K562 (cell line): ENCODE measurements around the gene ZFP62. TPM values are rescaled to one million over a fixed set of nuclear protein-coding genes. Genes with fewer than 3 reads are reported as not detected.
A peak's percentile ranks its signal among the peaks of the same experiment; 100 is the strongest.

Experiments used
- CEBPB ChIP-seq: fragments of 450-650 bp; IDR thresholded peaks from 2 replicates; pipeline ENCODE4 v1.6.1; 2016; ENCODE audit warnings: missing genetic modification characterization, missing compliant biosample characterization
- CHD1 ChIP-seq: fragments of 200-600 bp; sonication (generic); IDR thresholded peaks from one replicate; pipeline ENCODE4 v1.6.1; 2012; ENCODE audit warnings: mild to moderate bottlenecking, moderate library complexity, low read length, inconsistent platforms
- CREM ChIP-seq: IDR thresholded peaks from 2 replicates; pipeline ENCODE4 v1.6.1; 2014; ENCODE audit warnings: antibody characterized with exemption, low read depth
- FIP1L1 ChIP-seq: fragments of 200-400 bp; formaldehyde crosslinking; IDR thresholded peaks from 2 replicates; pipeline ENCODE4 v1.6.1; 2018; ENCODE audit warnings: mild to moderate bottlenecking, low read depth, low read length; ENCODE audit not compliant: poor library complexity, severe bottlenecking
- HDAC6 ChIP-seq: IDR thresholded peaks from 2 replicates; pipeline ENCODE4 v1.6.1; 2012; ENCODE audit warnings: low read depth, mild to moderate bottlenecking, control low read depth, inconsistent platforms, low read length, moderate library complexity
- HDAC8 ChIP-seq: fragments of 450-650 bp; IDR thresholded peaks from 2 replicates; pipeline ENCODE4 v1.6.1; 2016; ENCODE audit warnings: mild to moderate bottlenecking, missing genetic modification characterization, moderate library complexity, missing compliant biosample characterization
- ILF3 ChIP-seq: fragments of 450-650 bp; IDR thresholded peaks from 2 replicates; pipeline ENCODE4 v1.6.1; 2018; ENCODE audit warnings: antibody characterized with exemption, mild to moderate bottlenecking, moderate library complexity, borderline replicate concordance
- KLF1 ChIP-seq: fragments of 450-650 bp; IDR thresholded peaks from 2 replicates; pipeline ENCODE4 v1.6.1; 2016; ENCODE audit warnings: missing genetic modification characterization, missing compliant biosample characterization
- LEF1 ChIP-seq: fragments of 450-650 bp; IDR thresholded peaks from 2 replicates; pipeline ENCODE4 v1.6.1; 2016; ENCODE audit warnings: mild to moderate bottlenecking
- MBD2 ChIP-seq: sonication (generic); IDR thresholded peaks from 2 replicates; pipeline ENCODE4 v1.6.1; 2016; ENCODE audit warnings: low read depth, borderline replicate concordance
- MXI1 ChIP-seq: IDR thresholded peaks from 2 replicates; pipeline ENCODE4 v1.6.1; 2011; ENCODE audit warnings: low read depth, mild to moderate bottlenecking, improper control_type of control experiment, low read length
- NR3C1 ChIP-seq: sonication (generic); formaldehyde crosslinking; IDR thresholded peaks from 2 replicates; pipeline ENCODE4 v1.8.1; 2022; ENCODE audit warnings: missing genetic modification reagents
- POU5F1 ChIP-seq: fragments of 150-350 bp; IDR thresholded peaks from 2 replicates; pipeline ENCODE4 v1.6.1; 2014; ENCODE audit warnings: borderline replicate concordance, low read length, low read depth, mild to moderate bottlenecking; ENCODE audit not compliant: partially characterized antibody
- RAD21 ChIP-seq, 2 experiments: fragments of 250-450 bp in 1 of 2; fragments of 450-650 bp in 1 of 2; sonication (Bioruptor Pico) in 1 of 2; formaldehyde crosslinking in 1 of 2; IDR thresholded peaks in 1 of 2; conservative IDR thresholded peaks in 1 of 2; 2 replicates each; pipeline versions ENCODE4 v1.4.0 to v1.8.0; 2020 to 2022; ENCODE audit warnings: mild to moderate bottlenecking in 2 of 2, moderate library complexity in 1 of 2
- SMAD4 ChIP-seq: fragments of 250-450 bp; sonication (Bioruptor Pico); conservative IDR thresholded peaks from 2 replicates; pipeline ENCODE4 v1.8.0; 2021; ENCODE audit warnings: inconsistent platforms, mild to moderate bottlenecking, moderate library complexity
- SMARCE1 ChIP-seq: fragments of 450-650 bp; IDR thresholded peaks from 2 replicates; pipeline ENCODE4 v1.7.1; 2016; ENCODE audit warnings: mild to moderate bottlenecking
- SREBF2 ChIP-seq: sonication (generic); formaldehyde crosslinking; IDR thresholded peaks from 2 replicates; pipeline ENCODE4 v1.4.0; 2020; ENCODE audit warnings: mild to moderate bottlenecking, missing genetic modification reagents
- TAF1 ChIP-seq: IDR thresholded peaks from 2 replicates; pipeline ENCODE4 v1.6.1; 2011; ENCODE audit warnings: mild to moderate bottlenecking, low read length, moderate library complexity; ENCODE audit not compliant: insufficient read depth, control insufficient read depth, severe bottlenecking; ENCODE audit errors: extremely low read depth
- TEAD1 ChIP-seq, 2 experiments: fragments of 450-650 bp in 1 of 2; sonication (generic) in 1 of 2; formaldehyde crosslinking; IDR thresholded peaks; 2 replicates each; pipeline versions ENCODE4 v1.4.0 to v1.8.0; 2020 to 2022; ENCODE audit warnings: mild to moderate bottlenecking in 2 of 2, missing genetic modification reagents in 1 of 2
- ZBTB17 ChIP-seq: fragments of 450-650 bp; formaldehyde crosslinking; IDR thresholded peaks from 2 replicates; pipeline ENCODE4 v1.4.0; 2020; ENCODE audit warnings: mild to moderate bottlenecking
- ZFX ChIP-seq: sonication (generic); formaldehyde crosslinking; IDR thresholded peaks from 2 replicates; pipeline ENCODE4 v1.8.0; 2022; ENCODE audit warnings: mild to moderate bottlenecking, missing genetic modification reagents, moderate library complexity
- polyA plus RNA-seq, 8 experiments: library from polyadenylated mRNA; depleted of rRNA in 4 of 8; stranded (reverse) in 5 of 8; unstranded in 3 of 8; fragments of >200 nt; fragmentation: Nextera tagmentation in 2 of 8; fragmentation: Illumina TruSeq in 1 of 8; extraction: Ambion mirVana in 2 of 8; extraction: Trizol in 1 of 8; gene quantifications; 2 replicates each; pipeline versions ENCODE4 v1.2.1 to v1.2.3, GENCODE V29; 2011 to 2014; ENCODE audit warnings: inconsistent platforms in 1 of 8, missing spikeins in 1 of 8
- total RNA-seq, 7 experiments: library from RNA; depleted of rRNA in 6 of 7; stranded (reverse); fragments of >200 nt in 6 of 7; fragmentation: Illumina TruSeq in 2 of 7; extraction: Trizol in 2 of 7; gene quantifications; 2 replicates each; pipeline versions ENCODE4 v1.2.1 to v1.2.3, GENCODE V29; 2011 to 2021; ENCODE audit warnings: low replicate concordance in 1 of 7
- TF ChIP-seq, protein P1 (sequence below): fragments of 250-450 bp; sonication (Bioruptor Pico); IDR thresholded peaks from 2 replicates; pipeline ENCODE4 v1.5.0; 2021; ENCODE audit warnings: mild to moderate bottlenecking, moderate library complexity
- TF ChIP-seq, protein P2 (sequence below), 2 experiments: IDR thresholded peaks; 2 replicates each; pipeline ENCODE4 v1.6.1; 2011; ENCODE audit warnings: borderline replicate concordance in 1 of 2, control low read depth in 1 of 2, low read depth in 1 of 2, low read length in 1 of 2, mild to moderate bottlenecking in 1 of 2, mixed read lengths in 1 of 2, moderate library complexity in 1 of 2; ENCODE audit not compliant: insufficient read depth in 1 of 2, insufficient read length in 1 of 2, poor library complexity in 1 of 2, severe bottlenecking in 1 of 2; ENCODE audit errors: extremely low read depth in 1 of 2

Gene ZFP62
- total and polyA plus RNA-seq, 9 of the 15 experiments (the other 6 are each of a cell fraction or from before 2014, with no cell fraction given), result 12.2 to 37.5 (median 25.0) TPM

DNA sequence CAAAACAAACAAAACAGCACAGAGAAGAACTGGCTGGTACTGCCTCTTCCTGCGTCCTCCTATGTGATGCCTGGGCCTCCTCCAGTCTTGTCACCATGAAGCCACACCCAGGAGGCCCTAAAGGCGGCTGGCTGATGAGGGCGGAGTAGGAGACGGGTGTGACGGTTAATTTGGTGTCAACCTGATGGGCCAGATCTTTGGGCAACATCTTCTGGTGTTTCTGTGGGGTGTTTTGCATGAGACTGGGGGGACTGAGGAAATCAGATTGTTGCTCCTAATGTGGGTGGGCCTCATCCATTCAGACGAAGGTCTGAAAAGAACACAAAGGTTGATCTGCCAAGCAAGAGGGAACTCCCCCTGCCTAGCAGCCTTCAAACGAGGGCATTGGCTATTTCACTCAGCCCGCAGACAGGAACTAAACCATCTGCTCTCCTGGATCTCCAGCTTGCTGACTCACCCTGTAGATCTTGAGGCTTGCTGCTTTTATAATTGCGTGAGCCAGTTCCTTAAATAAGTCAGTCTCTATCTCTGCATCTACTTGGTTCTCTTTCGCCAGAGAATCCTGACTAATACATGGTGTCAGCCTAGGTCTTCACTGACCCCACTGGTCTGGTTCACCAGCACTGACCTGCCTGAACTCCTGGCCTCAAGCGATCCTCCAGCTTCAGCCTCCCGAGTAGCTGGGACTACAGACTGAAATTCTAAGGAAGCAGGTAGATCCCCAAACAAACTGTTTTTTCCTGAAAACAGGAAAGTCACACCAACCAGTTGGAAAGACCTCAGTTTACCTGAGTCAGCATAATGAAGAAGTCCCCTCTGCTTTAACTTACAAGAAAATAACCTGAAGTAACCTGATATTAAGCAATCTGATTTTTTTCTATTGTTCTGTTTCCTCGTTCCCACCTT is 12.8 kb upstream of the ZFP62 start (continued):
- peak; percentile 93 for TF ChIP-seq SMAD4
- no peak for TF ChIP-seq KLF1
- TF ChIP-seq TAF1, result peak; percentile 22
- TF ChIP-seq ZBTB17 (CRISPR knock-in tag), result no peak
- TF ChIP-seq CHD1, result no peak
- no peak for TF ChIP-seq MXI1
- TF ChIP-seq, protein P1, sequence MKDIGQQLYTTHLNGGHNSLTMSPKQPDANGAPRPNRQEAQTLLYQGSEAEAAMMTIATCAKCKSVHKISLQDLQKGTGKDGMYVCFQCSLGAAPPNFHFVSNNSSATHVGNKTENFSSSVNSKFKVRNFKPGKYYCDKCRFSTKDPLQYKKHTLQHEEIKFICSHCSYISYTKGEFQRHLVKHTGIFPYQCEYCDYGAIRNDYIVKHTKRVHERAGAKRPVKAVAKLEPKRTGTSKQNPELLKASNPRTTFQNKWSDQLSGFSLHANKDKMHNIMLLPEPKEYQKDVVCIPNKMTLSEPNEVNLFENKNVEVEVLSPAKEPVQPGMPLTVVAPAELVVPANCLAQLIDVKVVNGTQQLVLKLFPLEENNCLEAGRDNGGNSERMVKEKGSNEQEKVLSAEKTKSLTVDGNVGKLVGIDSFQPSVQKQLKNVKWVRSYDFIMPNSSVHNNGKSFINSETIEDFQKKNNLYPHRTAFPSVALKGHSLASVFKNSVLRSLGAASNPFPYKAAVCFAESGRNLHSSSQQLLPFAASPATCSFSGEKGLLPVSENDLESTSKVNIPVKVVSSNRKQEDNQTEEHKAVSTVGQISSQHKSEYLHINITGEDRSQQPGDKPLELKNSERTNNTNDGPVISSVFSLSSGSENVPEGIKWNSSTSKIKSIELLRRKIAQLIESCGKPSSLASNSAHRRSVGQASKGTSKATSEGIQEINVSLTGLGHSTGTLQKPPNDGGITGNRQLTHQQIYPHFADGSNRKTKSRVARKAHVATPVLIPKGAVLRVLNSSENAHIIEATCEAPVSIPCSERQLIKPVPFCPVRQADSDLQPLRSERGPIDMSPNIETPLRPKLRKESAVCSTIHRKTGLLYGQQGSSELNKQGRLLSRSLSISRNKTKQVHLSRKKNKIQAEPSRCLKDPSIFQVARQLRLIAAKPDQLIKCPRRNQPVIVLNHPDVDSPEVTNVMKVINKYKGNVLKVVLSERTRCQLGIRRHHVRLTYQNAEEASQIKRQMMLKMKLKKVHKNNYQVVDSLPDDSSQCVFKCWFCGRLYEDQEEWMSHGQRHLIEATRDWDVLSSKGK (CRISPR knock-in tag), result no peak
- no peak for TF ChIP-seq SREBF2 (CRISPR knock-in tag)
- peak; percentile 22 to 75; a peak in 1 of 4 replicates for TF ChIP-seq TEAD1 (CRISPR knock-in tag; IDR thresholded peaks at IDR 0.05)
- TF ChIP-seq RAD21 (CRISPR knock-in tag; conservative IDR thresholded peaks at IDR 0.05 in 1 of 2, IDR thresholded peaks at IDR 0.05 in 1 of 2), result peak in 1 of 2 experiments; percentile 19; a peak in 1 of 4 replicates
- peak; percentile 52; the same call in 1 of the 2 replicates for TF ChIP-seq MBD2
- TF ChIP-seq, protein P2, sequence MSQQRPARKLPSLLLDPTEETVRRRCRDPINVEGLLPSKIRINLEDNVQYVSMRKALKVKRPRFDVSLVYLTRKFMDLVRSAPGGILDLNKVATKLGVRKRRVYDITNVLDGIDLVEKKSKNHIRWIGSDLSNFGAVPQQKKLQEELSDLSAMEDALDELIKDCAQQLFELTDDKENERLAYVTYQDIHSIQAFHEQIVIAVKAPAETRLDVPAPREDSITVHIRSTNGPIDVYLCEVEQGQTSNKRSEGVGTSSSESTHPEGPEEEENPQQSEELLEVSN (IDR thresholded peaks at IDR 0.05; ENCODE audit: borderline replicate concordance in 1 of 2, extremely low read depth in 1 of 2, insufficient read depth in 1 of 2, insufficient read length in 1 of 2, low read depth in 1 of 2, low read length in 1 of 2, poor library complexity in 1 of 2, severe bottlenecking in 1 of 2), result peak; percentile 71 to 87
- peak; percentile 67; the same call in 1 of the 2 replicates for TF ChIP-seq LEF1
- TF ChIP-seq ILF3, result no peak
- TF ChIP-seq SMARCE1, result peak; percentile 88
- TF ChIP-seq POU5F1, result no peak
- TF ChIP-seq FIP1L1, result no peak
- TF ChIP-seq HDAC8 (tag), result 0 out of 2 replicates have a peak, but pooled peaks have one; percentile 42
- 0 out of 2 replicates have a peak, but pooled peaks have one; percentile 51 for TF ChIP-seq CEBPB (tag)
- TF ChIP-seq HDAC6, result no peak
- peak; percentile 48 for TF ChIP-seq CREM
- peak; percentile 59 for TF ChIP-seq ZFX
- no peak for TF ChIP-seq NR3C1
